SK-N-SH treated with all-trans-retinoic acid at 6 μM for 48 hours (cell line): ENCODE results near the gene TMX3.

Source experiments
- OSR1 ChIP-seq: fragments of 250-450 bp; sonication (Bioruptor Pico); IDR thresholded peaks from 2 replicates; pipeline ENCODE4 v1.8.0; 2022; ENCODE audit warnings: moderate library complexity, mild to moderate bottlenecking, inconsistent platforms
- SNAI2 ChIP-seq: fragments of 250-450 bp; sonication (Bioruptor Pico); IDR thresholded peaks from 2 replicates; pipeline ENCODE4 v1.5.0; 2020; ENCODE audit warnings: mild to moderate bottlenecking, moderate library complexity
- TCF4 ChIP-seq: fragments of 250-450 bp; sonication (Bioruptor Pico); IDR thresholded peaks from 2 replicates; pipeline ENCODE4 v1.8.0; 2021; ENCODE audit warnings: mild to moderate bottlenecking, moderate library complexity, borderline replicate concordance
- ZNF565 ChIP-seq: fragments of 450-650 bp; formaldehyde crosslinking; conservative IDR thresholded peaks from 2 replicates; pipeline ENCODE4 v1.5.0; 2020; ENCODE audit warnings: low read depth, mild to moderate bottlenecking, moderate library complexity
- ZNF70 ChIP-seq: fragments of 450-650 bp; formaldehyde crosslinking; IDR thresholded peaks from 2 replicates; pipeline ENCODE4 v1.5.0; 2020; ENCODE audit warnings: mild to moderate bottlenecking, moderate library complexity
- TF ChIP-seq, protein P1 (sequence below): fragments of 250-450 bp; sonication (Bioruptor Pico); IDR thresholded peaks from 2 replicates; pipeline ENCODE4 v1.8.0; 2020; ENCODE audit warnings: mild to moderate bottlenecking, moderate library complexity, borderline replicate concordance
- TF ChIP-seq, protein P2 (sequence below): fragments of 250-450 bp; sonication (Bioruptor Pico); IDR thresholded peaks from 2 replicates; pipeline ENCODE4 v1.5.1; 2021; ENCODE audit warnings: mild to moderate bottlenecking, moderate library complexity

DNA sequence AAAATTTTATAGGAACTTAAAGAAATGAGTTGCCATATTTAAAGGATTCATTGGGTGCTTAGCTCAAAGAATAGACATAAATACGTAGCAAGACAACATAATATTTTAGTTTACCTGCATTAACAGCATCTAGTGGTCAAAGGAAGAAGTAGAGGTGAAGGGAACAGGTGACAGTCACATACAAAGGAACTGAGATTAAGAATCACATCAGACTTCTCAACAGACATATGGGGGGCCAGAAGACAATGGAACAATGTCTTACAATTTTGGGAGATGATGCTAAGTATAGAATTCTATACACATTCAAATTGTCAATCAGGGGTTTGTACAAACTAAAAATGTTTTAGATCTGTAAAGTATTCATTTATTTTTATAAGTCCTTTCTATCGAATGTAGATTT is 44.4 kb upstream of the TMX3 start:
- TF ChIP-seq OSR1 (CRISPR knock-in tag) (no peak), ZNF565 (no peak), TCF4 (no peak), ZNF70 (no peak), SNAI2 (no peak)
- TF ChIP-seq, protein P1, sequence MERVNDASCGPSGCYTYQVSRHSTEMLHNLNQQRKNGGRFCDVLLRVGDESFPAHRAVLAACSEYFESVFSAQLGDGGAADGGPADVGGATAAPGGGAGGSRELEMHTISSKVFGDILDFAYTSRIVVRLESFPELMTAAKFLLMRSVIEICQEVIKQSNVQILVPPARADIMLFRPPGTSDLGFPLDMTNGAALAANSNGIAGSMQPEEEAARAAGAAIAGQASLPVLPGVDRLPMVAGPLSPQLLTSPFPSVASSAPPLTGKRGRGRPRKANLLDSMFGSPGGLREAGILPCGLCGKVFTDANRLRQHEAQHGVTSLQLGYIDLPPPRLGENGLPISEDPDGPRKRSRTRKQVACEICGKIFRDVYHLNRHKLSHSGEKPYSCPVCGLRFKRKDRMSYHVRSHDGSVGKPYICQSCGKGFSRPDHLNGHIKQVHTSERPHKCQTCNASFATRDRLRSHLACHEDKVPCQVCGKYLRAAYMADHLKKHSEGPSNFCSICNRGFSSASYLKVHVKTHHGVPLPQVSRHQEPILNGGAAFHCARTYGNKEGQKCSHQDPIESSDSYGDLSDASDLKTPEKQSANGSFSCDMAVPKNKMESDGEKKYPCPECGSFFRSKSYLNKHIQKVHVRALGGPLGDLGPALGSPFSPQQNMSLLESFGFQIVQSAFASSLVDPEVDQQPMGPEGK = no peak
- TF ChIP-seq, protein P2, sequence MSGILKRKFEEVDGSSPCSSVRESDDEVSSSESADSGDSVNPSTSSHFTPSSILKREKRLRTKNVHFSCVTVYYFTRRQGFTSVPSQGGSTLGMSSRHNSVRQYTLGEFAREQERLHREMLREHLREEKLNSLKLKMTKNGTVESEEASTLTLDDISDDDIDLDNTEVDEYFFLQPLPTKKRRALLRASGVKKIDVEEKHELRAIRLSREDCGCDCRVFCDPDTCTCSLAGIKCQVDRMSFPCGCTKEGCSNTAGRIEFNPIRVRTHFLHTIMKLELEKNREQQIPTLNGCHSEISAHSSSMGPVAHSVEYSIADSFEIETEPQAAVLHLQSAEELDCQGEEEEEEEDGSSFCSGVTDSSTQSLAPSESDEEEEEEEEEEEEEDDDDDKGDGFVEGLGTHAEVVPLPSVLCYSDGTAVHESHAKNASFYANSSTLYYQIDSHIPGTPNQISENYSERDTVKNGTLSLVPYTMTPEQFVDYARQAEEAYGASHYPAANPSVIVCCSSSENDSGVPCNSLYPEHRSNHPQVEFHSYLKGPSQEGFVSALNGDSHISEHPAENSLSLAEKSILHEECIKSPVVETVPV (CRISPR knock-in tag) = no peak
